DMS114 treated with DMSO at 0.1 percent for 48 hours (cell line): Measurements from ENCODE around the gene FIGLA.

Experiments
- DNase-seq: peaks from one replicate; lab custom pipeline; 2025; ENCODE audit not compliant: unreplicated experiment; lab: John Stamatoyannopoulos, UW

The FIGLA gene

GRCh38 chr2:70790136-70790828 is at the start of gene FIGLA:
Gene FIGLA, minus strand, starts transcription at chr2:70790643. Its CDS starts 5 bp downstream, at chr2:70790638.
- no peak for DNase-seq

GRCh38 chr2:70837980-70838925 is 47.8 kb upstream of the FIGLA start:
- no peak for DNase-seq

- no peak for DNase-seq
Observed at GRCh38 chr2:70835643-70836042, 45.2 kb upstream of the FIGLA start, which contains the start of gene CD207. Gene CD207, minus strand, starts transcription at chr2:70835816. Its CDS starts 40 bp downstream, at chr2:70835776.

- DNase-seq: no peak
Observed at GRCh38 chr2:70834881-70835280, 44.4 kb upstream of the FIGLA start.

- DNase-seq: no peak
Observed at GRCh38 chr2:70834106-70834505, 43.7 kb upstream of the FIGLA start.

- DNase-seq: no peak
Observed at GRCh38 chr2:70833246-70833645, 42.8 kb upstream of the FIGLA start.

GRCh38 chr2:70832386-70832785 is 41.9 kb upstream of the FIGLA start:
- DNase-seq: no peak

- no peak for DNase-seq
Observed at GRCh38 chr2:70831861-70832260, 41.4 kb upstream of the FIGLA start.

- no peak for DNase-seq
Observed at GRCh38 chr2:70830366-70830765, 39.9 kb upstream of the FIGLA start.

GRCh38 chr2:70829916-70830315 is 39.5 kb upstream of the FIGLA start:
- DNase-seq: no peak

- no peak for DNase-seq
Observed at GRCh38 chr2:70828914-70829824, 38.7 kb upstream of the FIGLA start.

GRCh38 chr2:70828115-70828514 is 37.7 kb upstream of the FIGLA start:
- DNase-seq: no peak

- DNase-seq: no peak
Observed at GRCh38 chr2:70827388-70827787, 36.9 kb upstream of the FIGLA start.

GRCh38 chr2:70826696-70827350 is 36.4 kb upstream of the FIGLA start:
- DNase-seq: no peak

GRCh38 chr2:70823249-70823648 is 32.8 kb upstream of the FIGLA start:
- no peak for DNase-seq

- DNase-seq: no peak
Observed at GRCh38 chr2:70822843-70823242, 32.4 kb upstream of the FIGLA start.

- DNase-seq: no peak
Observed at GRCh38 chr2:70820499-70820898, 30.1 kb upstream of the FIGLA start, which contains the start of gene CLEC4F. Gene CLEC4F, minus strand, starts transcription at chr2:70820599. Its CDS starts 76 bp downstream, at chr2:70820523.

GRCh38 chr2:70817284-70817954 is 27.0 kb upstream of the FIGLA start:
- no peak for DNase-seq

GRCh38 chr2:70816726-70817125 is 26.3 kb upstream of the FIGLA start:
- no peak for DNase-seq
